Measurements from ENCODE around the gene LINGO1.

DNA sequence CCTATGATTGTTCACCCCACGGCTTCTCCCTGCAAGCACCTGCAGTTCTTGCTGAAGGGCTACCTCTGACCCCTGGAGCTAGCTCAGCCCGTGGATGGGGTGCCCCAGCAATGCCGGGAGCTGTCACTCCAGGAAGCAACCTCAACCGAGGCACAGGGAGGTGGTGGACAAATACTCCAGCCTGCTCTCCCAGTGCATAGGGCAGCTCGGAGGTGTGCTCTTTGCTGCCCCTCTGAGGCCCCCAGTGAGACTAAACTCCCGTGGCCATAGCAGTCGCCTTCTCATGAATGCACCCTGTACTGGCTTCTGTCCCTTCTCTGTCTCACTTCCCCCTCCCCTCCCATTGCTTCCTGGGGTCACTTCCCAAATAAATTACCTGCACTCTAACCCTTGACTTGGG is 48.5 kb downstream of the LINGO1 start:
- TF ChIP-seq EZH2 (IDR thresholded peaks at IDR 0.05; ENCODE audit: borderline replicate concordance, insufficient read depth, low read depth, low read length, poor library complexity, severe bottlenecking): no peak
- TF ChIP-seq, protein P1, sequence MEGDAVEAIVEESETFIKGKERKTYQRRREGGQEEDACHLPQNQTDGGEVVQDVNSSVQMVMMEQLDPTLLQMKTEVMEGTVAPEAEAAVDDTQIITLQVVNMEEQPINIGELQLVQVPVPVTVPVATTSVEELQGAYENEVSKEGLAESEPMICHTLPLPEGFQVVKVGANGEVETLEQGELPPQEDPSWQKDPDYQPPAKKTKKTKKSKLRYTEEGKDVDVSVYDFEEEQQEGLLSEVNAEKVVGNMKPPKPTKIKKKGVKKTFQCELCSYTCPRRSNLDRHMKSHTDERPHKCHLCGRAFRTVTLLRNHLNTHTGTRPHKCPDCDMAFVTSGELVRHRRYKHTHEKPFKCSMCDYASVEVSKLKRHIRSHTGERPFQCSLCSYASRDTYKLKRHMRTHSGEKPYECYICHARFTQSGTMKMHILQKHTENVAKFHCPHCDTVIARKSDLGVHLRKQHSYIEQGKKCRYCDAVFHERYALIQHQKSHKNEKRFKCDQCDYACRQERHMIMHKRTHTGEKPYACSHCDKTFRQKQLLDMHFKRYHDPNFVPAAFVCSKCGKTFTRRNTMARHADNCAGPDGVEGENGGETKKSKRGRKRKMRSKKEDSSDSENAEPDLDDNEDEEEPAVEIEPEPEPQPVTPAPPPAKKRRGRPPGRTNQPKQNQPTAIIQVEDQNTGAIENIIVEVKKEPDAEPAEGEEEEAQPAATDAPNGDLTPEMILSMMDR (IDR thresholded peaks at IDR 0.05): no peak

Measured in B cell (primary cell).